Measurements from ENCODE around the gene MTRR.

- no peak for TF ChIP-seq CTCF (IDR thresholded peaks at IDR 0.05; ENCODE audit: borderline replicate concordance, extremely low read depth, low read length, poor library complexity, severe bottlenecking)
- no peak for TF ChIP-seq EZH2 (IDR thresholded peaks at IDR 0.05; ENCODE audit: borderline replicate concordance, low read depth, low read length, severe bottlenecking)
Observed at GRCh38 chr5:7851617-7852289, 17.2 kb upstream of the MTRR start.

Measured in DND-41 (cell line).